ENCODE data around the gene WBP11. TPM values are rescaled to one million over a fixed set of nuclear protein-coding genes. Genes with fewer than 3 reads are reported as not detected.
A peak's percentile ranks its signal among the peaks of the same experiment; 100 is the strongest.

The WBP11 gene
- polyA plus RNA-seq, 1 donor (not counting 4 experiments of a cell fraction or from before 2014, with no cell fraction given): 13.1 TPM

- H3K9me1 ChIP-seq (ENCODE audit: control insufficient read depth, extremely low read depth, insufficient read depth, low read length): no peaks in the 10 kb centered on the region
- DNase-seq (ENCODE audit: low read depth, low spot score): peak; percentile 78
- peaks cover 10% of the 10 kb centered on the region for H3K79me2 ChIP-seq (ENCODE audit: control insufficient read depth, insufficient read depth, low read length)
- TF ChIP-seq EZH2 (IDR thresholded peaks at IDR 0.05; ENCODE audit: low read length) (no peak), CTCF (optimal IDR thresholded peaks at IDR 0.05 in 1 of 3, IDR thresholded peaks at IDR 0.05 in 1 of 3, conservative IDR thresholded peaks at IDR 0.05 in 1 of 3; ENCODE audit: extremely low read depth in 1 of 3, insufficient read depth in 2 of 3, low read length in 3 of 3) (no peak)
- FAIRE-seq: no peak
- dilution Hi-C loops (cut with MboI; ENCODE audit: extremely low pct_ligation_motif_present, low sequenced_read_pairs): no loop called here
- peaks cover 16% of the 10 kb centered on the region for H3K4me1 ChIP-seq (ENCODE audit: control insufficient read depth, extremely low read depth, insufficient read depth, low read length)
- H3K4me3 ChIP-seq (ENCODE audit: control insufficient read depth in 2 of 3, extremely low read depth in 1 of 3, insufficient read depth in 2 of 3, low read depth in 1 of 3, low read length in 3 of 3): peak overlapping the region; percentile 56 to 90 (median 80)
- no peaks in the 10 kb centered on the region for H3K9me3 ChIP-seq (ENCODE audit: control insufficient read depth, low read depth, low read length)
- no peaks in the 10 kb centered on the region for H4K20me1 ChIP-seq (ENCODE audit: control insufficient read depth, extremely low read depth, insufficient read depth, low read length)
- peak overlapping the region; percentile 90 for H3K9ac ChIP-seq (ENCODE audit: control insufficient read depth, extremely low read depth, insufficient read depth, low read length)
- peak overlapping the region; percentile 92 for H3K27ac ChIP-seq (ENCODE audit: control insufficient read depth, insufficient read depth, low read length)
- peak overlapping the region; percentile 80 for H2AFZ ChIP-seq (ENCODE audit: control insufficient read depth, low read length)
- no peaks in the 10 kb centered on the region for H3K36me3 ChIP-seq (ENCODE audit: control insufficient read depth in 2 of 2, extremely low read depth in 1 of 2, insufficient read depth in 2 of 2, low read length in 2 of 2)
- H3K4me2 ChIP-seq (ENCODE audit: control insufficient read depth, extremely low read depth, insufficient read depth, low read depth, low read length): peak overlapping the region; percentile 92
- H3K27me3 ChIP-seq (ENCODE audit: control insufficient read depth, extremely low read depth, insufficient read depth, low read length): no peaks in the 10 kb centered on the region
Measured at GRCh38 chr12:14770496-14771461, 32.5 kb downstream of the WBP11 start.

GRCh38 chr12:14769969-14770495 lies 33.2 kb downstream of the WBP11 start:
- H3K9me3 ChIP-seq (ENCODE audit: control insufficient read depth, low read depth, low read length): no peaks in the 10 kb centered on the region
- FAIRE-seq (peak; percentile 62), DNase-seq (ENCODE audit: low read depth, low spot score) (no peak)
- H3K4me3 ChIP-seq (ENCODE audit: control insufficient read depth in 2 of 3, extremely low read depth in 1 of 3, insufficient read depth in 2 of 3, low read depth in 1 of 3, low read length in 3 of 3): peak overlapping the region; percentile 56 to 90 (median 80)
- H3K9ac ChIP-seq (ENCODE audit: control insufficient read depth, extremely low read depth, insufficient read depth, low read length): peak overlapping the region; percentile 90
- peaks cover 13% of the 10 kb centered on the region for H3K4me1 ChIP-seq (ENCODE audit: control insufficient read depth, extremely low read depth, insufficient read depth, low read length)
- dilution Hi-C loops (cut with MboI; ENCODE audit: extremely low pct_ligation_motif_present, low sequenced_read_pairs): no loop called here
- no peaks in the 10 kb centered on the region for H3K27me3 ChIP-seq (ENCODE audit: control insufficient read depth, extremely low read depth, insufficient read depth, low read length)
- H4K20me1 ChIP-seq (ENCODE audit: control insufficient read depth, extremely low read depth, insufficient read depth, low read length): no peaks in the 10 kb centered on the region
- H2AFZ ChIP-seq (ENCODE audit: control insufficient read depth, low read length): peak overlapping the region; percentile 80
- peak overlapping the region; percentile 92 for H3K4me2 ChIP-seq (ENCODE audit: control insufficient read depth, extremely low read depth, insufficient read depth, low read depth, low read length)
- no peaks in the 10 kb centered on the region for H3K36me3 ChIP-seq (ENCODE audit: control insufficient read depth in 2 of 2, extremely low read depth in 1 of 2, insufficient read depth in 2 of 2, low read length in 2 of 2)
- H3K79me2 ChIP-seq (ENCODE audit: control insufficient read depth, insufficient read depth, low read length): peaks cover 10% of the 10 kb centered on the region
- peak overlapping the region; percentile 92 for H3K27ac ChIP-seq (ENCODE audit: control insufficient read depth, insufficient read depth, low read length)
- TF ChIP-seq EZH2 (IDR thresholded peaks at IDR 0.05; ENCODE audit: low read length) (no peak), CTCF (optimal IDR thresholded peaks at IDR 0.05 in 1 of 3, IDR thresholded peaks at IDR 0.05 in 1 of 3, conservative IDR thresholded peaks at IDR 0.05 in 1 of 3; ENCODE audit: extremely low read depth in 1 of 3, insufficient read depth in 2 of 3, low read length in 3 of 3) (peak; percentile 84 to 91 (median 90))
- no peaks in the 10 kb centered on the region for H3K9me1 ChIP-seq (ENCODE audit: control insufficient read depth, extremely low read depth, insufficient read depth, low read length)

All from keratinocyte (primary cell).